CD1c-positive myeloid dendritic cell (primary cell): ENCODE data around the gene SORCS1.
A peak's percentile ranks its signal among the peaks of the same experiment; 100 is the strongest.

Experiments
- DNase-seq: peaks from one replicate; pipeline ENCODE4 v3.0.0-alpha.2; 2016; ENCODE audit errors: extremely low spot score

Gene SORCS1

GRCh38 chr10:106900016-106900652 lies 264.4 kb downstream of the SORCS1 start:
- peak; percentile 46 for DNase-seq

- no peak for DNase-seq
Measured at GRCh38 chr10:106898446-106898845, 266.1 kb downstream of the SORCS1 start.

DNA sequence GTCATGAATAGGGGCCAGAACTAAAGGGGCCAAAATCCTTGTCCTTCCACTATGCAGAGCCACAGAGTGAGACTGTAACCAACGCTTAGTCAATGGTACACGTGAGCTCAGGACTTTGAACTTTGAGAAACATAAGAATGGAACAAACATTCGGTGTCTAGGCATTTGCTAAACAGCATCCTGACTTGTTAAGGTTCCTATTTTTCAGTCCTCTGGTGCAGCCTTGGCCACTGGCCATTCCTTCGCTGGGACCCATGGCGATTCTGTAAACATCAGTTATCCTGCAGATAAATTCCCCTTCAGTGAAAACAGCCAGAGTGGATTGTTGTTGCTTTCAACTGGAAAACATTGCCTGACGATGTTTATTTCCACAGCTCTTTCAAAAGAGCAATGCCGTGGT lies 266.8 kb downstream of the SORCS1 start:
- no peak for DNase-seq

GRCh38 chr10:106894692-106895091 lies 269.8 kb downstream of the SORCS1 start:
- DNase-seq = no peak

GRCh38 chr10:106877574-106877973 lies 286.9 kb downstream of the SORCS1 start:
- no peak for DNase-seq

GRCh38 chr10:106874604-106874889 lies 290.0 kb downstream of the SORCS1 start:
- peak; percentile 3 for DNase-seq

GRCh38 chr10:106873770-106874603 lies 290.5 kb downstream of the SORCS1 start:
- DNase-seq = no peak

GRCh38 chr10:106872176-106872575 lies 292.3 kb downstream of the SORCS1 start:
- no peak for DNase-seq

GRCh38 chr10:106866244-106866845 lies 298.2 kb downstream of the SORCS1 start:
- DNase-seq = no peak

GRCh38 chr10:106864031-106864430 lies 300.5 kb downstream of the SORCS1 start:
- no peak for DNase-seq

GRCh38 chr10:106863549-106863948 lies 301.0 kb downstream of the SORCS1 start:
- no peak for DNase-seq

DNA sequence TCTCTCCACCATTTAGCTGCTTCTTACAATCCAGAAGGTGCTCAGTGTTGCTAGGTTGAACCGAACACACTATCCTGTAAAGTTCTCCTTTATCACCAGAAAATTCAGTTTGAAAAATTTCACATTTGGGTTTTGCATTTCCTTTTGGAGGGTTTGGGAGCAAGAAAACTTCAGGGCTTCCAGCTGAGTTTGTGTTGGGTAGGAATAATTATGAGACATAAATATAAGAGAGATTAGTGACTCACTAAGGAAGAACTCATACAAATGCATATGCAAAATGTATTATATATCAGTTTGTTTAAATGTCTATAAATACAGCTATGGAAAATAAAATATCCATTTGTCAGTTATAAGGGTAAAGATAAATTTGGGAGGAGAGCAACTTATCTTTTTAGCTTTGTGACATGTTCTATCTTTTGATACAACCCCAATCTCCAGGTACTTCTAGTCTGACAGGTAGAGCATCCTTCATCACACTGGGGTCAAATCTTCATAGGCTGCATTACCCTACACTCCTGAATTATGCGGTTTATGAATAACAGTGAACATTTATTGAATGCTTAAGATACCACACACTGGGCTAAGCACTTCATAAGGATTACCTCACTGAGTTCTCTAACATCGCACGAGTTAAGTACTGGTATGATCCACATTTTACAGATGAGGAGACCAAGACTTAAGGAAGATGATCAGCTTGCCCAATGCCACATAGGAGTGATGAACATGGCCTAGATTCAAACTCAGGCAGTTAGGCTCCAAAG lies 304.4 kb downstream of the SORCS1 start:
- no peak for DNase-seq

GRCh38 chr10:106857728-106858127 lies 306.8 kb downstream of the SORCS1 start:
- DNase-seq = no peak

- no peak for DNase-seq
Measured at GRCh38 chr10:106857213-106857612, 307.3 kb downstream of the SORCS1 start.

GRCh38 chr10:106836933-106837663 lies 327.4 kb downstream of the SORCS1 start:
- peak; percentile 88 for DNase-seq

- no peak for DNase-seq
Measured at GRCh38 chr10:106832846-106833245, 331.7 kb downstream of the SORCS1 start.

GRCh38 chr10:106830471-106830870 lies 334.0 kb downstream of the SORCS1 start:
- DNase-seq = no peak

GRCh38 chr10:106830006-106830405 lies 334.5 kb downstream of the SORCS1 start:
- DNase-seq = peak; percentile 24

DNA sequence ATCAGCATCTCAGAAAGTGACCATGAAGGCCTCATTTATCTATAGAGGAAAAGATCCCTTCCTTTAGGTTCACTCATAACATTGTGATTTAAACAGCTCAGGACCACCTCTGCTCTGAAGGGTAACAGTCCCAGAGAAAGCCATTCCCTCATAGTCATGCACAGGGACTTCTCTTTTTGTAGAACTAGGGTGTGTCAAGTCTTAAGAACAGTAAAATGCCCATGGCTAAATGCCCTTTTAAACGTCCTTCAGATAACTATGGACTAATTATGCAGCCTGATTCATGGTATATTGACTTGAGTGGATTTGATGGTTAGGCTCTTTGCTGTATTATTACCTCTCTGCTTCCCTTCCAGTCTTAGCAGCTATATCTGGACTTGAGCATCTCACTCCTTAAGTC lies 337.8 kb downstream of the SORCS1 start:
- no peak for DNase-seq

GRCh38 chr10:106825576-106826364 lies 338.7 kb downstream of the SORCS1 start:
- no peak for DNase-seq

DNA sequence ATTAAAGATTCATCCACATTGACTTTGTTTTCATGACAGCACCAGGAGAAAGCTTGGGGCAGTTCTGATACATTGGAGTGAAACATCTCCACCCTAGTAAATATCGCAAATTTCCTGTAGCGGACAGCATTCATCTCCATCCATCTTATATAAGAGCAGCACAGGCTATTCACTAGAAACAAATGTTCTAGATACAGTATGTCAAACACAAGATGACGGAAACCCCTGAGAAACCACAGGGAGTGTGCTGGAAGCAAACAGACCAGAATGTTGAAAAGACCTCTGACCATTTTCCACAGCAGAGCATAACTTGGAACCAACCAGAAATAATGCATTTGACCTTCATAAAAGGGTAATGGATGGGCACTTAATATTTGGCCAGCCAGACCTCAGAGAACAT lies 343.9 kb downstream of the SORCS1 start:
- no peak for DNase-seq
